Embryonic facial prominence (tissue), 1 donor: ENCODE results near the gene NDUFV2.
"Not testable (repeated sequence)": the region's sequence is repeated elsewhere in the genome, so short reads cannot be mapped to it uniquely, and the experiment has no call there.

ENCODE experiments used
- DNase-seq: peaks from one replicate; pipeline ENCODE4 v3.0.0-alpha.2; 2016; ENCODE audit errors: extremely low spot score

The NDUFV2 gene

DNA sequence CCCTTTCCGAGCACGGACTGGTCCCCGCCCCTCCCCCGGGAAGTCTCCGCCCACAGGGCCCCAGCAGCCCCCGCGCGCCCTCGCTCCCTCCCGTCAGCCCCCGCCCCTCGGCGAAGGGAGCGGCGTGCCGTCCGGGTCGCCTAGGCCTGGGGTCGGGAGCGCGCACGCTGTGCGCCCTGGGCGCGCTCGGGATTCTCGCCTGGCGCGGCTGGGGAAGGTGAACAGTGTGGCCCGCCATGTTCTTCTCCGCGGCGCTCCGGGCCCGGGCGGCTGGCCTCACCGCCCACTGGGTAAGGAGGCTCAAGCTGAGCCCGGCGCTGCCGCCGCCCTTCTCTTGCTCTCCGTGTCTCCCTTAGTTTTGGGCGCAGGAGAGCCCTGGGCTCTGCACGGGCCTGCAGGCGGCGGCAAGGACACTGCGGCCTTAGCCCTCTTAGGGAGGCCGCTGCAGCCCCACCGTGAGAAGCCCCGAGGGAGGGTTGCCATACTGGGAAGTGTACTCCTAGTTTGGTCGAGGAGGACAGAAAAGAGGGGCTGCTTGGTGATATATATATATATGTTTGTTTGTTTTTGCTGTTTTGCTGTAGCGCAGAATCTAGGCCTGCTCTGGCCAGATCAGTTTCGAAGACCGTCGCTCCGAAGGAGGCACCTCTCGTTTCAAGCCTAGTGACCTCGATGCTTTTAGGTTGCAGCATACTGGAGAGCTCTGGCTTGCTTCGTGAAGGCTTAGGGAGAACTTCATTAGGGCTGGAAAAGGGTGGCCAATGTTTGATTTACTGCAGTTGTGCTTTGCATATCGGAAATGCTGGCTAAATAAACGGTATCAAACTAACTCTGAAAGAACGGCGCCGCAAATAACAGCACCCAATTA lies at the start of gene NDUFV2:
NDUFV2 (plus strand) TSS at position 192 of the 868 bp plus-strand sequence; CDS start at position 237, 45 bp downstream.
- peak; percentile 85 for DNase-seq

- no peak for DNase-seq
These were observed 48.7 kb upstream of the NDUFV2 start for GRCh38 chr18:9053814-9054213.

GRCh38 chr18:9055185-9055584 lies 47.3 kb upstream of the NDUFV2 start:
- DNase-seq = no peak

GRCh38 chr18:9055626-9056025 lies 46.9 kb upstream of the NDUFV2 start:
- no peak for DNase-seq

- no peak for DNase-seq
These were observed 44.9 kb upstream of the NDUFV2 start for GRCh38 chr18:9057646-9058045.

- DNase-seq = no peak
These were observed 44.1 kb upstream of the NDUFV2 start for GRCh38 chr18:9058406-9058805.

DNA sequence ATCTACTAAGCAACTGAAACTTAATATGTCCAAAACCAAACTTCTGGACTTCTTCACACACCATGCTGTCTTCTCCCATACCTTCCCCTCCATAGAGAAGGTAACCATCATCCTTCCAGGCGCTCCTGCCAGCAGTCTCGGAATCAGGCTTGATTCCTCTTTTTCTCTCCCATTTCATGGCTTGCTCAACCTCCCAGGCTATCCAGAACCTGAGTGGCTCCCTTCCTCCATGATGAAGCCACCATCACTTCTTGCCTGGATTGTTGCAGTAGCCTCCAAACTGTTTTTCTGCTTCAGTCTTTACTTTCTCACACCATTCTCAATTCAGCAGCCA lies 40.1 kb upstream of the NDUFV2 start:
- DNase-seq = no peak

DNA sequence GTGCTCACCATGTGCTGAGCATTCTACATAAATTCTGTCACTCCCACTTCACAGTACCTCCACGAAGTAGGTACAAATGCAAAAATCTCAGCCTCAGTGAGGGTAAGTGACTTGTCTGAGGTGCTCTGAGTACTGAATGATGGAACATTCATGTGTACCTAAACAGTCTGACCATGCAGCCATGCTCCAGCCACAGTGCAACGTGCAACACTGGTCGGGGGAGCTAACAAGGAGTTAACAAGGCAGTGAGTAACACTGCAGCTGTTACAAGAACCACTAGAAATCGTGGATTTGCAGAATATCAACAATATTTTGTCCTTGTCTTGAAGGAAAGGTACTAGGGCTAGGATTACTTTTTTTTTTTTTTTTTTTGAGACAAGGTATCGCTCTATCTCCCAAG lies 36.6 kb upstream of the NDUFV2 start:
- no peak for DNase-seq

DNA sequence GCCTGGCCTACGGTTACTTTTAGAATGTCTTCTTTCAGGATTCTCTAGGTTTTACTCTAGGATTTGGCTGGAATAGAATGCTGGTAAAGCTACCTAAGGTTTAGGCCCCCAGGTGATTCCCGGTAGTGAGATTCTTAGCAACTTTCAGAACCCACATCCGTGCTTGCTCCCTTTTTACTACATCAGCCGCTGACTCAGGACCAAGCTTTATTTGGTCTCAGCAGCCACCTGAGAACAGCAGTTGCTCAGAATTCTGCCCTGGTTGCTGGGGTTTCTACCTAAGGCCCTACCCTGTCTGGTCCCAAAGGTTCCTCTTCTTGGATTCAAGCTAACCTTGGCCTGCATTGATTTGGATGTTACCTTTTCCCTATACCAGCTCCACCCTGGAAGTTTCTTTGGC lies 36.1 kb upstream of the NDUFV2 start:
- DNase-seq = no peak

GRCh38 chr18:9066817-9067306 lies 35.6 kb upstream of the NDUFV2 start:
- DNase-seq = no peak

- DNase-seq = no peak
These were observed 34.7 kb upstream of the NDUFV2 start for GRCh38 chr18:9067823-9068222.

DNA sequence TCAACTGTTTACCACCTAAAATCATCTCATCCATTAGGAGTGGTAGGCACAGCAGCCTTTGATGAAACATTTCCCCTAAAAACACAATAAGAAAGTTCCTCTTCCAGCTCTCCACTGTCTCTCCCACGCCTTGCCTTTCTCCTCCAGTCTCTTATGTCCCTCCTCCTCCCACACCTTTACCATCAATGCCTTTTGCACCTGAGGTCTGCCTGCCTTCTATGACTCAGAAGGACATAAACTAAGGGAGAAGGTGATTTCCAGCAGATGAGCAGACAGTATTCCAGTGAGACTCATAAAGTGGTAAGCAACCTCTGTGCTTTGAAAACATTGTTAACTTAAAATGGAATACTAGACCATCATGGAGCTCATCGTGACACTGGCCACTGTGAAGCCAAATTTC lies 34.2 kb upstream of the NDUFV2 start:
- DNase-seq = no peak

- DNase-seq = no peak
These were observed 32.9 kb upstream of the NDUFV2 start for GRCh38 chr18:9069601-9070000.

DNA sequence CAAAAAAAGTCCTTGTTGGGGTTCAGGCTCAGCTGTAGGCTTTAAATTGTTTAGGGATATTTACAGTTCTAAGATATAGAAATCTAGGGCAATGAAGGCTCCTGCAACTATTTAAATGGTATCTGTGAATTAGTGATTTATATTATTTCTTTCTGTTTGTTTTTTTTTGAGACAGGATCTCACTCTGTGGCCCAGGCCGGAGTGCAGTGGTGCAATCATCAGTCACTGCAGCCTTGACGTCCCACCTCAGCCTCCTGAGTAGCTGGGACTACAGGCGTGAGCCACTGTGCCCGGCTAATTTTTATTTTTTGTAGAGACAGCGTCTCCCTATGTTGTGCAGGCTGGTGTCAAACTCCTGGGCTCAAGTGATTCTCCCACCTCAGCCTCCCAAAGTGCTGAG lies 32.3 kb upstream of the NDUFV2 start:
- no peak for DNase-seq

DNA sequence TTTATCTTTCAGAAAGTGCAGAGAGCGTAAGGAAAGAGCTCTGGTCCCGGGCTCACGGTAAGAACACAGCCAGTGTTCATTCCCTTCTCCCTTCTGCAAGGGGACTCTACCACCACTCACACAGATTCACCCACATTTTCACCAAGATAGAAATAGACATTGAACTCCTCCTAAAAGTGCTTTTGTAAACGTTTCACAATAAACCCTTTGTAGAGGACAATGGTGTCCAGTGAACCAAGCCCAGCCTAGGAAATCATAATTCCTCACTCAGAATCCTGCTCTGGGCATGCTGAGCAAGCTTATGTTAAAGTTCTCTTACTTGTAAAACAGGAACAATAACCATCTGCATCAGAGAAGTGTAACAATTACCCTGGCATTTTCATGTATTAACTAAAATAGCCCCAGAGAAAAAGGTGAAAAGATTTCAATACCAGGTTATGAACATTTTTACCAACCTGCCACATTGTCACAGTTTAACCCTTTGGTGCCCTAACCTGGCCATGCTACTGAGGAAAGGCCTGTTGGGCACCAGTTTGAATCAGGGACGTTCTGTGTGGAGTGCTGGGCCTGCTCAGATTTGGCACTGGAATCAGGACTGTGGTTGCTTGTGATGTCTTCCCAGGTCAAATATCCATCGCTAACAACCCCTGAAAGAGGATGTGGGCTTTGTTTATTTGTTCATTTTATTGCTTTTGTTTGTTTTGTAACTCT lies 22.5 kb upstream of the NDUFV2 start:
- DNase-seq = no peak

- no peak for DNase-seq
These were observed 20.6 kb upstream of the NDUFV2 start for GRCh38 chr18:9081940-9082339.

DNA sequence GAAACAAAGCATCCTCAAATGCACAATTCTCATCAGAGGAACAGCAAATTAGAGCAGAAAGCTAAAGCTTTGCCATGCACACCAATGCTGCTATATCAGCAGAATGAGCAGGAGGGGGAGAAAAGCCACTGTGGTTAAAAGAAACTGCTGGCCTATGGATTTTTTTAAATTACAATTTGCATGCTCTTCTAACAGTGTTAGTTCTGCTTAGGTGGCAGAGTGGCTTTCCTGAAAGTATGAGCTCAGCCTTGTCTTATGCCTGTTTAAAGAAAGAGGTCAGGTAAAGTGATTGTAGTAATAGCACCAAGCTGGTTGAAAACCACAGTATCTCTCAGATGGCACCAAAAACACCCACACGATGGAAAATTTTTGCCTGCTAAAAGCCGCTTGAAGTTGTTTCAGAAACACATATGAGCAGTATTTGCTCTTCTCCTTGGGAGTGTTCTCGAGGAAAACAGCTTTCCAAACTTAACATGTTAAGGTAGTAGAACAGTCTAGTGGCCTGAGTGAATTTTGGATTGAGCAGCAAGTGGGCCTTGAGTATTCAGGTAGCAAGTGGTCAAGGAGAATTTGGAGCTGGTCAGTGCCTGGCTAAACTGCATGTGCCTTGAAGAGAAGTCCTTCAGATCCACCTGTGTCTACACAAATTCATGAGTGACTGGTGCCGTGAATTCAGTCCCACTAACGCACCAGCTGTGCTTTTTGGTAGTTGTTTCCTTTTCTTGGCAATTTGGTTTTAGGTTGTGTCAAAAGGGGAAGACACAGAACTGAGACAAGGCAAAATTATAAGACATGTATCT lies 19.6 kb upstream of the NDUFV2 start:
- DNase-seq = no peak

DNA sequence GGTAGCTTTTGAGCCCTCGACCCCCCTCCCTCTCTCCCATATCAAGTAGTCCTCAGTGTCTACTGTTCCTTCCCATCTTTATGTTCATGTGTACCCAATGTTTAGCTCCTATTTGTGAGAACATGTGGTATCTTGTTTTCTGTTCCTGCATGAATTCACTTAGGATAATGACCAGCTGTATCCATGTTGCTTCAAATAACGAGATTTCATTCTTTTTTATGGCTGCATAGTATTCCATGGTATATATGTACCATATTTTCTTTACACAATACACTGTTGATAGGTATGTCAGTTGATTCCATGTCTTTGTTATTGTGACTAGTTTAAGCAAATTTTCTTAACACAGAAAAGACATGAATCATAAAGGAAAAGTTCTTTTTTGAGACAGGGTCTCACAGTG lies 16.5 kb upstream of the NDUFV2 start:
- DNase-seq = no peak

GRCh38 chr18:9086624-9087023 lies 15.9 kb upstream of the NDUFV2 start:
- DNase-seq = no peak

DNA sequence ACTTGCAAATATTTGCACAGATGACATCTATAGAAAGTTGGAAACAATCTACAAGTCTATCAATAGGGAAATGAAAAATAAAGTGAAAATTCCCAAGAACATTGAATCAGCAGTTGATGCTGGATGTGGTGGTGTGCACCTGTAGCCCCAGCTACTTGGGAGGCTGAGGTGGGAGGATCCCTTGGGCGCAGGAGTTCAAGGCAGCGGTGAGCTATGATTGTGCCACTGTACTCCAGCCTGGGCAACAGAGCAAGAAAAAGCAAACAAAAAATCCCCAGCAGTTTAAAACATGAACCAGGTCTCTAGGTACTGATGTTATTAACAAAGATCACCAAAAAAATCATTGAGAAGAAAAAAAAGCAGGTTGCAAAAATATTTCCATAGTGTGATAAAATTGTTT lies 15.4 kb upstream of the NDUFV2 start:
- no peak for DNase-seq

- DNase-seq = no peak
These were observed 14.2 kb upstream of the NDUFV2 start for GRCh38 chr18:9088252-9088651.

DNA sequence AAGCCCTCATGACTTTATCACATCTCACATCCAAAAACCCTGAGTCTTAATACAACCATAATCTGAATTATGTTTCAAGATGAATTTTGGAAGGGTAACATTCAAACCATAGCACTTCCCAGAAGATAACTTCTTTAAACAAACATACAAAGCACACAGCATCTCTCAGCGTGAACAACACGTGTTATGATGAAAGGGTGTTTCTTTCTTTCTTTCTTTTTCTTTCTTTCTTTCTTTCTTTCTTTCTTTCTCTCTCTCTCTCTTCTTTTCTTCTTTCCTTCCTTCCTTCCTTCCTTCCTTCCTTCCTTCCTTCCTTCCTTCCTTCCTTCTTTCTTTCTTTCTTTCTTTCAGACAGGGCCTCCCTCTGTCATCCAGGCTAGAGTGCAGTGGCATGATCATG lies 13.8 kb upstream of the NDUFV2 start:
- DNase-seq = not testable (repeated sequence)
